ENCODE results near the gene RC3H2. TPM values are rescaled to one million over a fixed set of nuclear protein-coding genes. Genes with fewer than 3 reads are reported as not detected.

Gene RC3H2
- total and polyA plus RNA-seq, 2 of the 13 experiments (the other 11 are each of a cell fraction or from before 2014, with no cell fraction given) = 21.0 to 36.4 TPM

GRCh38 chr9:122940749-122941581 lies 35.8 kb upstream of the RC3H2 start, which contains the start of gene RABGAP1 (continued):
- TF ChIP-seq ZNF782 (CRISPR knock-in tag; IDR thresholded peaks at IDR 0.05; ENCODE audit: borderline replicate concordance) (0 out of 2 replicates have a peak, but pooled peaks have one; percentile 14), MEF2D (CRISPR knock-in tag; IDR thresholded peaks at IDR 0.05) (no peak; the same call in 1 of the 2 replicates), ZNF121 (CRISPR knock-in tag; IDR thresholded peaks at IDR 0.05) (no peak), ZNF619 (CRISPR knock-in tag; IDR thresholded peaks at IDR 0.05) (no peak), ZNF790 (CRISPR knock-in tag; IDR thresholded peaks at IDR 0.05; ENCODE audit: borderline replicate concordance) (no peak), RXRB (CRISPR knock-in tag; IDR thresholded peaks at IDR 0.05; ENCODE audit: borderline replicate concordance) (no peak), ZNF530 (CRISPR knock-in tag; IDR thresholded peaks at IDR 0.05; ENCODE audit: low read depth) (no peak), SP4 (CRISPR knock-in tag; IDR thresholded peaks at IDR 0.05) (peak; percentile 73; the same call in 1 of the 2 replicates), ZNF678 (CRISPR knock-in tag; IDR thresholded peaks at IDR 0.05) (no peak), KAT7 (CRISPR knock-in tag; IDR thresholded peaks at IDR 0.05; ENCODE audit: borderline replicate concordance) (peak; percentile 72), ARID2 (CRISPR knock-in tag; IDR thresholded peaks at IDR 0.05; ENCODE audit: borderline replicate concordance) (no peak), TMF1 (CRISPR knock-in tag; IDR thresholded peaks at IDR 0.05; ENCODE audit: low read depth) (no peak), ATF6 (CRISPR knock-in tag; conservative IDR thresholded peaks at IDR 0.05) (no peak), PAF1 (CRISPR knock-in tag; IDR thresholded peaks at IDR 0.05) (no peak), SALL2 (CRISPR knock-in tag; IDR thresholded peaks at IDR 0.05) (peak; percentile 93), ZBTB7A (CRISPR knock-in tag; IDR thresholded peaks at IDR 0.05) (no peak), KDM1A (CRISPR knock-in tag; IDR thresholded peaks at IDR 0.05) (no peak), PHB2 (IDR thresholded peaks at IDR 0.05; ENCODE audit: partially characterized antibody) (no peak), ZNF703 (CRISPR knock-in tag; IDR thresholded peaks at IDR 0.05; ENCODE audit: borderline replicate concordance) (no peak; the same call in 1 of the 2 replicates), ETV6 (CRISPR knock-in tag; conservative IDR thresholded peaks at IDR 0.05) (no peak; the same call in 1 of the 2 replicates), ZNF768 (CRISPR knock-in tag; IDR thresholded peaks at IDR 0.05) (no peak), NBN (conservative IDR thresholded peaks at IDR 0.05) (no peak), CBFB (CRISPR knock-in tag; IDR thresholded peaks at IDR 0.05) (no peak), HNRNPK (IDR thresholded peaks at IDR 0.05; ENCODE audit: low read depth, low read length, poor library complexity, severe bottlenecking) (peak; percentile 96), CCAR2 (optimal IDR thresholded peaks at IDR 0.05; ENCODE audit: low read depth, low read length) (no peak), ZNF564 (CRISPR knock-in tag; IDR thresholded peaks at IDR 0.05) (no peak), RFXANK (CRISPR knock-in tag; IDR thresholded peaks at IDR 0.05) (no peak), ZNF552 (CRISPR knock-in tag; IDR thresholded peaks at IDR 0.05; ENCODE audit: borderline replicate concordance) (no peak), ZNF572 (CRISPR knock-in tag; IDR thresholded peaks at IDR 0.05) (no peak), ZNF562 (CRISPR knock-in tag; IDR thresholded peaks at IDR 0.05; ENCODE audit: borderline replicate concordance) (no peak)
